HepG2 (cell line): ENCODE results near the gene RPL35. TPM values are rescaled to one million over a fixed set of nuclear protein-coding genes. Genes with fewer than 3 reads are reported as not detected.

Experiments used
- AGO1 ChIP-seq: fragments of 200-400 bp; formaldehyde crosslinking; IDR thresholded peaks from 2 replicates; pipeline ENCODE4 v1.6.1; 2017; ENCODE audit warnings: mild to moderate bottlenecking, low read depth, low read length, moderate library complexity; ENCODE audit not compliant: poor library complexity, severe bottlenecking
- EED ChIP-seq: sonication (generic); formaldehyde crosslinking; IDR thresholded peaks from 2 replicates; pipeline ENCODE4 v1.5.0; 2020; ENCODE audit warnings: mild to moderate bottlenecking, missing genetic modification reagents
- FOXA1 ChIP-seq, 2 experiments: fragments of 450-650 bp in 1 of 2; sonication (generic) in 1 of 2; formaldehyde crosslinking in 1 of 2; IDR thresholded peaks; 2 replicates each; pipeline versions ENCODE4 v1.4.0 to v1.6.1; 2016 to 2020; ENCODE audit warnings: missing genetic modification reagents in 1 of 2
- GATA4 ChIP-seq: sonication (generic); IDR thresholded peaks from 2 replicates; pipeline ENCODE4 v1.6.1; 2016; ENCODE audit warnings: antibody characterized with exemption, low read depth, borderline replicate concordance
- GRHL1 ChIP-seq: sonication (generic); formaldehyde crosslinking; conservative IDR thresholded peaks from 2 replicates; pipeline ENCODE4 v1.8.0; 2022; ENCODE audit warnings: missing genetic modification reagents
- HINFP ChIP-seq: sonication (generic); formaldehyde crosslinking; IDR thresholded peaks from 2 replicates; pipeline ENCODE4 v1.4.0; 2020; ENCODE audit warnings: low read depth, mild to moderate bottlenecking, missing genetic modification reagents
- HNRNPK ChIP-seq: fragments of 200-400 bp; formaldehyde crosslinking; IDR thresholded peaks from 2 replicates; pipeline ENCODE4 v1.6.1; 2018; ENCODE audit warnings: low read length, low read depth, moderate library complexity, mild to moderate bottlenecking; ENCODE audit not compliant: poor library complexity, severe bottlenecking
- HNRNPLL ChIP-seq: fragments of 200-400 bp; formaldehyde crosslinking; IDR thresholded peaks from 2 replicates; pipeline ENCODE4 v1.6.1; 2017; ENCODE audit warnings: mild to moderate bottlenecking, low read depth, low read length; ENCODE audit not compliant: poor library complexity, severe bottlenecking
- HOXA9 ChIP-seq: sonication (generic); formaldehyde crosslinking; IDR thresholded peaks from 2 replicates; pipeline ENCODE4 v1.8.1; 2022; ENCODE audit warnings: missing genetic modification reagents, mild to moderate bottlenecking, moderate library complexity, borderline replicate concordance
- HOXD1 ChIP-seq: sonication (generic); formaldehyde crosslinking; IDR thresholded peaks from 2 replicates; pipeline ENCODE4 v1.5.0; 2020; ENCODE audit warnings: missing genetic modification reagents
- JDP2 ChIP-seq: sonication (generic); formaldehyde crosslinking; IDR thresholded peaks from 2 replicates; pipeline ENCODE4 v1.8.1; 2022; ENCODE audit warnings: missing genetic modification reagents, borderline replicate concordance
- KAT8 ChIP-seq: IDR thresholded peaks from 2 replicates; pipeline ENCODE4 v1.6.1; 2016; ENCODE audit warnings: missing genetic modification reagents, missing compliant biosample characterization
- MBNL3 ChIP-seq: fragments of 250-450 bp; sonication (Bioruptor Pico); conservative IDR thresholded peaks from 2 replicates; pipeline ENCODE4 v1.8.0; 2022; ENCODE audit warnings: mild to moderate bottlenecking, inconsistent platforms
- MIER3 ChIP-seq: IDR thresholded peaks from 2 replicates; pipeline ENCODE4 v1.6.1; 2016; ENCODE audit warnings: missing compliant biosample characterization, borderline replicate concordance
- NCOA5 ChIP-seq: sonication (generic); formaldehyde crosslinking; IDR thresholded peaks from 2 replicates; pipeline ENCODE4 v1.4.0; 2020; ENCODE audit warnings: missing genetic modification reagents
- NR2F2 ChIP-seq: IDR thresholded peaks from 2 replicates; pipeline ENCODE4 v1.6.1; 2012; ENCODE audit warnings: low read depth, inconsistent platforms, borderline replicate concordance
- PHF21A ChIP-seq: sonication (generic); formaldehyde crosslinking; IDR thresholded peaks from 2 replicates; pipeline ENCODE4 v1.5.0; 2020; ENCODE audit warnings: mild to moderate bottlenecking, missing genetic modification reagents
- RBM39 ChIP-seq: fragments of 200-400 bp; formaldehyde crosslinking; IDR thresholded peaks from one replicate; pipeline ENCODE4 v1.6.1; 2018; ENCODE audit warnings: antibody characterized with exemption, mild to moderate bottlenecking, low read depth, low read length; ENCODE audit not compliant: poor library complexity, severe bottlenecking
- RFX5 ChIP-seq: IDR thresholded peaks from 2 replicates; pipeline ENCODE4 v1.6.1; 2011; ENCODE audit warnings: low read depth, low read length, improper control_type of control experiment
- SATB2 ChIP-seq: sonication (generic); formaldehyde crosslinking; IDR thresholded peaks from 2 replicates; pipeline ENCODE4 v1.5.0; 2020; ENCODE audit warnings: missing genetic modification reagents
- TBX2 ChIP-seq: sonication (generic); formaldehyde crosslinking; IDR thresholded peaks from 2 replicates; pipeline ENCODE4 v1.5.0; 2020; ENCODE audit warnings: missing genetic modification reagents, mild to moderate bottlenecking, borderline replicate concordance
- THAP7 ChIP-seq: sonication (generic); formaldehyde crosslinking; IDR thresholded peaks from 2 replicates; pipeline ENCODE4 v1.8.1; 2023; ENCODE audit warnings: mild to moderate bottlenecking, missing genetic modification reagents
- ZNF12 ChIP-seq: sonication (generic); formaldehyde crosslinking; IDR thresholded peaks from 2 replicates; pipeline ENCODE4 v1.5.0; 2020; ENCODE audit warnings: missing genetic modification reagents
- ZNF562 ChIP-seq: sonication (generic); formaldehyde crosslinking; IDR thresholded peaks from 2 replicates; pipeline ENCODE4 v1.8.0; 2022; ENCODE audit warnings: missing genetic modification reagents, borderline replicate concordance
- ZNF75D ChIP-seq: sonication (generic); formaldehyde crosslinking; IDR thresholded peaks from 2 replicates; pipeline ENCODE4 v1.8.1; 2023; ENCODE audit warnings: missing genetic modification reagents, mild to moderate bottlenecking, borderline replicate concordance
- ZNF790 ChIP-seq: sonication (generic); formaldehyde crosslinking; IDR thresholded peaks from 2 replicates; pipeline ENCODE4 v1.8.0; 2022; ENCODE audit warnings: missing genetic modification reagents, mild to moderate bottlenecking, borderline replicate concordance
- ZNF792 ChIP-seq: IDR thresholded peaks from 2 replicates; pipeline ENCODE4 v1.6.1; 2016
- ZSCAN30 ChIP-seq: sonication (generic); formaldehyde crosslinking; IDR thresholded peaks from 2 replicates; pipeline ENCODE4 v1.5.0; 2020; ENCODE audit warnings: mild to moderate bottlenecking, missing genetic modification reagents
- polyA plus RNA-seq, 8 experiments: library from polyadenylated mRNA; depleted of rRNA in 3 of 8; stranded (reverse) in 7 of 8; unstranded in 1 of 8; fragments of >200 nt; fragmentation: Illumina TruSeq in 4 of 8; extraction: Trizol in 4 of 8; gene quantifications; 2 replicates each; pipeline versions ENCODE4 v1.2.1 to v1.2.3, GENCODE V29; 2011 to 2016; ENCODE audit warnings: low read depth in 4 of 8, missing spikeins in 1 of 8, mixed read lengths in 1 of 8; ENCODE audit not compliant: insufficient read depth in 1 of 8
- total RNA-seq, 5 experiments: library from RNA; depleted of rRNA; stranded (reverse); fragments of >200 nt; fragmentation: Illumina TruSeq; extraction: Trizol; gene quantifications; 2 replicates each; pipeline ENCODE4 v1.2.3, GENCODE V29; 2016; ENCODE audit warnings: low read depth in 1 of 5

RPL35 gene
- total and polyA plus RNA-seq, 2 of the 13 experiments (the other 11 are each of a cell fraction or from before 2014, with no cell fraction given): 2,153 to 2,935 TPM

DNA sequence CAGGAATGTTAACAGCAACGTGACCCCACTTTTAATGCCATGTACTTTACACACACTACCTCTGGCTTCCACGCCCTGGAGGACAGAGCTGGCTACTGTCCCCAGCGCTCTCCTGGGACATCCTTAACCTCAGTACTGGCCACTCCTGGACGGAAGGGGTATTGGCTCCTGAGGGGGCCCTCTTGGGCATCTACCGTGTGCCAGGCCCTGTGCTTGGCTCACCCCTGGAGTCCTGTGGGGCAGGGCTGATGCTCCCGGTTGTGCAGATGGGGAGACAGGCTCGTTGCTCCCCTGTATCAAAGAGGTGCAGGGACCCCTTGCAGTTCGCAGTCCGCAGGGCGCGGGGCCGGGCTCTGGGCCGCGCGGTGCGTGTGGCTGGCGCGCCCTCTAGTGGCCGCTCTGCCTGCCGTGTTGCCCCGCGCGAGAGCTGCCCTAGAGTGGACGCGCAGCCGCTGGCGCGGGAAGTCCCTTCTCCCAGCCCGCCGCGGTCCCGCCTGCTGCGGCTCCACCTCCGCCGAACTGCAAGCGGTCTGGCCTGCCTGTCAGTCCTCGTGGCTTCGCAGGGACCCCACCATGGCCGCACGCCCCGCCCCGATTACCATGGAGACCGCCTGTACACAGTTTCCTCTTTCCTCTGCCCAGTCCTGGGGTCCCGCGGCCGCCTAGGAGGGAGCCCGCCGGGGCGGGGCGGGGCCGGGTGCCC is 8.8 kb downstream of the RPL35 start, which contains the start of gene WDR38 (continued):
- TF ChIP-seq HNRNPLL (peak; percentile 33), ZSCAN30 (CRISPR knock-in tag) (no peak), MBNL3 (CRISPR knock-in tag) (no peak), EED (CRISPR knock-in tag) (no peak), AGO1 (peak; percentile 14), JDP2 (no peak), TBX2 (no peak), GRHL1 (no peak), HNRNPK (no peak), NR2F2 (no peak; the same call in 1 of the 2 replicates), FOXA1 (IDR thresholded peaks at IDR 0.05) (no peak), FOXA1 (CRISPR knock-in tag; IDR thresholded peaks at IDR 0.05) (no peak), ZNF75D (CRISPR knock-in tag) (no peak), RBM39 (peak; percentile 54), ZNF12 (CRISPR knock-in tag) (no peak), KAT8 (CRISPR knock-in tag) (peak; percentile 43; the same call in 1 of the 2 replicates), THAP7 (CRISPR knock-in tag) (0 out of 2 replicates have a peak, but pooled peaks have one; percentile 26), GATA4 (no peak), NCOA5 (CRISPR knock-in tag) (no peak), MIER3 (CRISPR knock-in tag) (0 out of 2 replicates have a peak, but pooled peaks have one; percentile 38), HOXD1 (CRISPR knock-in tag) (0 out of 2 replicates have a peak, but pooled peaks have one; percentile 43), ZNF562 (CRISPR knock-in tag) (no peak), HOXA9 (CRISPR knock-in tag) (no peak), RFX5 (no peak), ZNF790 (CRISPR knock-in tag) (0 out of 2 replicates have a peak, but pooled peaks have one; percentile 38), HINFP (CRISPR knock-in tag) (no peak), PHF21A (CRISPR knock-in tag) (no peak), ZNF792 (CRISPR knock-in tag) (no peak), SATB2 (CRISPR knock-in tag) (no peak)
